GM20000 (cell line): ENCODE results near the gene P4HB.

Experiments
- DNase-seq: peaks from one replicate; pipeline ENCODE4 v3.0.0; 2012; ENCODE audit warnings: low spot score
- TF ChIP-seq, protein P1 (sequence below): IDR thresholded peaks from 2 replicates; pipeline ENCODE4 v1.5.1; 2012; ENCODE audit warnings: mild to moderate bottlenecking, control low read depth; ENCODE audit errors: extremely low read depth, missing control alignments

Gene P4HB

DNA sequence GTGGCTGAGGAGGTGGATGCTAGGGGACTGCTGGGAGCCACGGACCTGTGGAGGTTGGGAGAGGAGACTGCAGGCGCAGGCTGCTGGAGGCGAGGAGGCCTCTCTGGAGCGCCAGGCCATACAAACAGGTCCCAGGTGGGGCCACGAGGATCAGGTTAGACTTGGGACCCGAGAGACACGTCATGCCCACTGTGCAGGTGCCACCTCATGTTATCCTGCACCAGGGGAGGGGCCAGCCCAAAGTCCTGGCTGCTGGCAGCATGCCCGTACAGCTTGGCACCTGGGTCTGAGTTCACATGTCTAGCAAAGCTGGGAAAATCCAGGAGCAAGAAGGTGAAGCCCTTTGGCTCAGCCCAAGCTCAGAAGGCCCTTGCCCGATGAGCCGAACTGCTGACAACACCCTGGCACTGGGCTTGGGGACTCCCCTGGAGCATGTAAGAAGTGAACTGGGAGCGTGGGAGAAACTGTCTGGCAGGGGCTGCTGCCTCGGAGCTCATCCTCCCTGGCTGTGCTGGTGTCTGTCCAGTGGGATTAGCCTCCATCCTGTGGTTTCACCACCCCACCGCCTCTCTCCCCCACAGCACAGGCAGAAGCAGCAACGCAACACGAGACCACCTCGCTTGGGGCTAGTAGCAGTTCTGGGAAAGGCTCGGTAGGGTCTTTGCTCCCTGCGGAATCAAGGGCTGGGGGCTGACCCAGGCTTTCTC lies 5.6 kb upstream of the P4HB start:
- DNase-seq: no peak
- TF ChIP-seq, protein P1, sequence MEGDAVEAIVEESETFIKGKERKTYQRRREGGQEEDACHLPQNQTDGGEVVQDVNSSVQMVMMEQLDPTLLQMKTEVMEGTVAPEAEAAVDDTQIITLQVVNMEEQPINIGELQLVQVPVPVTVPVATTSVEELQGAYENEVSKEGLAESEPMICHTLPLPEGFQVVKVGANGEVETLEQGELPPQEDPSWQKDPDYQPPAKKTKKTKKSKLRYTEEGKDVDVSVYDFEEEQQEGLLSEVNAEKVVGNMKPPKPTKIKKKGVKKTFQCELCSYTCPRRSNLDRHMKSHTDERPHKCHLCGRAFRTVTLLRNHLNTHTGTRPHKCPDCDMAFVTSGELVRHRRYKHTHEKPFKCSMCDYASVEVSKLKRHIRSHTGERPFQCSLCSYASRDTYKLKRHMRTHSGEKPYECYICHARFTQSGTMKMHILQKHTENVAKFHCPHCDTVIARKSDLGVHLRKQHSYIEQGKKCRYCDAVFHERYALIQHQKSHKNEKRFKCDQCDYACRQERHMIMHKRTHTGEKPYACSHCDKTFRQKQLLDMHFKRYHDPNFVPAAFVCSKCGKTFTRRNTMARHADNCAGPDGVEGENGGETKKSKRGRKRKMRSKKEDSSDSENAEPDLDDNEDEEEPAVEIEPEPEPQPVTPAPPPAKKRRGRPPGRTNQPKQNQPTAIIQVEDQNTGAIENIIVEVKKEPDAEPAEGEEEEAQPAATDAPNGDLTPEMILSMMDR: no peak

DNA sequence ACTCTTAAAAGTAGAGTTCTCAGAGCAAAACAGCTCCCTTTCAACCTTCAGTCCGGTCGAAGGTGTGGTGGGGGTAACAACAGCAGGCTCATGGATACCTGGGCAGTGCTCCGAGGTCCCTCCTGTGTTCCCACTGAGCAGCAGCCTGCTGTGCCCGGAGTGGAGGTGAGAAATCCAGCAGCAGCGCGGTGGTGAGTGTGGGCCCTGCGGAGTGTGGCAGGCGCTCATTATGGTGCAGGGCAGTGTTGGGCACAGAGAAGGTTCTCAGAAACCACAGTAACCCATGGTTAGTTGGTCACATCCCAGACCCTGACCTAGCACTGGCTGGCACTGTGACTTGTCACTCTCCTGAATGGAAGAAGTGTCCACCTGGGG lies 5.0 kb upstream of the P4HB start:
- TF ChIP-seq, protein P1: no peak
- DNase-seq: no peak

DNA sequence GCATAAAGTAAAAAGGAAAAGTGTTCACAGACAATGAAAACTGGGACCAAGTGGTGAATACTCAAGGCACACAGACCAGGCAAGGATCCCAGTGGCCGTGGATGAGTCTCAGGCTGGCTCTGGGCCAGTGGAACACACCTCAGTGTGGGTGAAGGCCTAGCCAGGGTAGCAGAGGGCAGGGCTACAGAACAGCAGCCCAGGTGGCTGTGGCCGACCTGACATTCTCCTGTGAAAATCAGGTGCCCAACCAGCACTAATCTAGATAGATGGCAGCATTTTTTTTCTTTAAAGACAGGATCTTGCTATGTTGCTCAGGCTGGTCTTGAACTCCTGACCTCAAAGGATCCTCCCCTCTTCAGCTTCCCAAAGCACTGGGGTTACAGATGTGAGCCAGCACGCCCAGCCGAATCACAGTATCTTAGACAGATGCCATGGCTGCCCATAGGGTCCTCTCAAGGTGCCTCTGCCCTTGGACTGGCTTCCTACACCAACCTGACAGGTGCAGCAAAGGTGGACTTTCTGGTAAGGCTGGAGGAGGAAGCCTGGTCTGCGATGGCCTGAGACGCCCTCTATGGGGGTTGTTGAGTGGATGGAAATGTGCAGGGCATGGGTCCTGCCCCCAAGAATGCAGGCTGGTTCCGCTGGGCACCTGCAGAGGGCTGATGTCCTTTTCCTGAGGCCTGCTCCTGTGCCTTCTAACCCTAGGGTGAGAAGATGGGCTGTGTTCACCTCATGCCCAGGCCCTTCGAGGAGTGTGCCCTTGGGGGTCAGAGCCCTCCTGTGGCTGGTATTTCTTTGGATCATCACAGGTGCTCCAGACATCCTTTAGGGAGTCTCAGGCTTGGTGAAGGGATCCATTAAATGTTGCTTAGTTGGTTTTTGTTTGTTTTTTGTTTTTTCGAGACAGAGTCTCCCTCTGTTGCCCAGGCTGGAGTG lies 3.8 kb upstream of the P4HB start:
- TF ChIP-seq, protein P1: no peak
- DNase-seq: no peak

DNA sequence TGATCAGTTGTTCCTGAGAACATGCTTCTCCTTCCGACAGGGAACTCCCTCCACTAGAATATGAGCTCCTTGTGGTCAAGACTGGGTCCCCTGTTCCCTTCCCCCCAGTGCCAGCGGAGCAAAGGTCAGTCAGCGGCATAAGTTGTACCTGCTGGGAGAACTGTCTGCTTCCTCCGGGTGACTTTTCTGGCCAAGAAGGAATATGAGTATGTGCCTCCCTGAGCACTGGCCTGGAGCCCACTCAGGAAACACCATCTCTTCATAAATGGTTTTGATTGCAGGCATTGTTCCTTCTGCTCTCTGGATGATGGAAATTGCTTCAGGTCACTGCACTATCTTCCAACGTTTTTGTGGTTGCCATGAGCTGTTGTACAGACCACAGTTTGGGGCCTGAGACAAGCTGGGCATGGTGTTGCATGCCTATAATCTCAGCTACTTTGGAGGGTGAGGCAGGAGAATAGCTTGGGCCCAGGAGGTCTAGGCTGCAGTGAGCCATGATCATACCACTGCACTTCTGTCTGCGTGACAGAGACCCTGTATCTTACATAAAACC lies 2.9 kb upstream of the P4HB start:
- TF ChIP-seq, protein P1: no peak
- DNase-seq: no peak

DNA sequence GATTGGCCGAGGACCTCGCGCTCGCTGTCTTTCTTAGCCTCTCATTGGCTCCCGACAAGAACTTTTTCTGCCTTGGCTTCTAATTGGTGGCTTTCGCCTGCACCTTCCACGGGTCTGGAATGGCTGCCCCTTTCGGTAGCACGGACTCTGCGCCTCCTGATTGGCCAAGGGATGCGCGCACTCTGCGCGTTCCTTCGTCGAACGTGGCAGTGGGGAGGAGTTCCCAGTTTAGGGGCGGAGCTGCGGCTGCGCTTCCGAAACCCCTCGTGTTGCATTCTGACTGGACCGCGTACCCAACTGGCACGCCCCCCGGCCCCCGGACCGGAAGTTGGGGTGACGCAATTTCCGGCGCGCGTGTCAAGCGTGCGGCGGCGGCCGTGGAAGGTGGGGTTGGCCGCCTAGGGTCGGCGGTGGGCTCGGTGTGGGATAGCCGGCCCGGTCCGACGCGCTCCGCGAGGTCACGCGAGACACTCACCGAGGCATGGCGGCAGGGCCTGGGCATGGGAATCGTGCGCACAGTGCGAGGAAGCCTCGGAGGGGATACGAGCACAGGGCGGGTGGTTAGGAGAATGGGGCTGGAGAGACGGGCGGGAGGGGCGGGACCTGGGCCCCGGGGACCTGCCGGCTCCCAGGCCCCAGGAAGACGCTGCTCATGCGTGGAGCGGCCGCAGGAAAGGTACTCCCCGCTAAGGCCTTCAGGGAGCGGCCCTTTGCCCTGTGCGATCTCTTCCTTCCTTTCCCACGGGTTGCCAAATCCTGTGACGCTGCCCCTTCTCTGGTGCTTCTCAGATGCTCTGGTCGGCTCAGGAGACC lies 627 bp upstream of the P4HB start:
- TF ChIP-seq, protein P1: no peak
- DNase-seq: peak; percentile 100

DNA sequence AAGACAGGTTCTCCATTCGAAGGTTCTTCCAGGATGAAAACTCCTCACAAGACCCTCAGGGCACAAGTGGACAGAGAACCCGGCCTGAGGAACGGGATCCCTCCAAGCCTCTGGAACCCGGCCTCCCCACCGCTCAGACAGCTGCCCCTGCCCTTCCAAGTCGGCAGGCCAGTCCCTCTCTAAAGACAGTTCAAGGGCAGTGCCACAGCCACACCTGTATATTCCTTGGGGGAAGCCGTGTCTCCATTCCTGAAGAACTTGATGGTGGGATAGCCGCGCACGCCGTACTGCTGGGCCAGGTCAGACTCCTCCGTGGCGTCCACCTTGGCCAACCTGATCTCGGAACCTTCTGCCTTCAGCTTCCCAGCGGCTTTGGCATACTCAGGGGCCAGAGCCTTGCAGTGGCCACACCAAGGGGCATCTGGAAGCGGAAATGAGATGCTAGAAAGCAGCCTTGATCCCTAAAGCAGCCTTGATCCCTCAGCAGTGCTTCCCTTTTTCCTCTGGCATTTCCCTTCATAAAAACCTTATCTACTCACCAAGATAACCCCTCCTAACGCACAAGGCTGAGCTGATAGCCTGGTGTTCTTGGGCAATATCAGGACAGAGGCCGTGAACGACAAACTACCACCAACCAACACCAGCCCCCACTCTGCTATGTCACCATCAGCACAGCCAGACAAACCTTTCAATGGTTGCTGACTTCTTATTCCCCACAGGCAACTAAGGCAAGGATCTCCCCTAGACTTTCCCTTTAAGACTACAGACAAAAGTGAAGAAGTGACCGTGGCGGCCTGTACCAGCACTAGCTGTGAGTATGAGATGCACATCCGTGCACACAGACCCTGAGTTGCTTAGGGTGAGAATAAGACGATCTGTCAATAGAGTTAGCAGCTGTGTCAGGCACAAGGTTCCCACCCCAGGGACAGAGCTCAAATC lies 1.1 kb downstream of the P4HB start:
- DNase-seq: no peak
- TF ChIP-seq, protein P1: no peak
